ENCODE results near the gene KCNJ12.

KCNJ12 gene

GRCh38 chr17:21368545-21369246 lies 7.5 kb upstream of the KCNJ12 start:
- DNase-seq: no peak

DNA sequence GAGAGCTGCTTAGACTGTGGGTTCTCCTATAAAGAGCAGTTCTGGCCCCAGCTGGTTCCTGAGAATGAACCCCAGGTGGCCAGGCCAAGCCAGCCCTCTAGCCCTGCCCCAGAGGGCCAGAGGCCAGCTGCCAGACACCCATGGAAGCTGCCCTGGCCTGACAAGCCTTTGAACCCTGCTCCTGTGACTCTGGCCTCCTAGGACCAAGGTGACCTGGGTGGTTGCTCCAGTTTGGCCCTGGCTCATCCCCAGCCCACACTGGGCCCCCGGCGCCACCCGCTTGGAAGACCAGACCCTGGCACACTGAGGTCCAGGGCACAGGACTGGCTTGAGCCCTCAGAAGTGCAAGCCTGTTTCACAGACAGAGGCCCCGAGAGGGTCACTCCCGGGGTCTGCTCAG lies 6.8 kb upstream of the KCNJ12 start:
- DNase-seq: no peak

GRCh38 chr17:21370430-21370829 lies 5.7 kb upstream of the KCNJ12 start:
- DNase-seq: no peak

GRCh38 chr17:21371511-21372081 lies 4.6 kb upstream of the KCNJ12 start:
- no peak for DNase-seq

GRCh38 chr17:21372256-21372954 lies 3.8 kb upstream of the KCNJ12 start:
- no peak for DNase-seq

GRCh38 chr17:21373036-21373435 lies 3.1 kb upstream of the KCNJ12 start:
- no peak for DNase-seq

- DNase-seq: no peak
These were observed 2.3 kb upstream of the KCNJ12 start for GRCh38 chr17:21373696-21374440.

DNA sequence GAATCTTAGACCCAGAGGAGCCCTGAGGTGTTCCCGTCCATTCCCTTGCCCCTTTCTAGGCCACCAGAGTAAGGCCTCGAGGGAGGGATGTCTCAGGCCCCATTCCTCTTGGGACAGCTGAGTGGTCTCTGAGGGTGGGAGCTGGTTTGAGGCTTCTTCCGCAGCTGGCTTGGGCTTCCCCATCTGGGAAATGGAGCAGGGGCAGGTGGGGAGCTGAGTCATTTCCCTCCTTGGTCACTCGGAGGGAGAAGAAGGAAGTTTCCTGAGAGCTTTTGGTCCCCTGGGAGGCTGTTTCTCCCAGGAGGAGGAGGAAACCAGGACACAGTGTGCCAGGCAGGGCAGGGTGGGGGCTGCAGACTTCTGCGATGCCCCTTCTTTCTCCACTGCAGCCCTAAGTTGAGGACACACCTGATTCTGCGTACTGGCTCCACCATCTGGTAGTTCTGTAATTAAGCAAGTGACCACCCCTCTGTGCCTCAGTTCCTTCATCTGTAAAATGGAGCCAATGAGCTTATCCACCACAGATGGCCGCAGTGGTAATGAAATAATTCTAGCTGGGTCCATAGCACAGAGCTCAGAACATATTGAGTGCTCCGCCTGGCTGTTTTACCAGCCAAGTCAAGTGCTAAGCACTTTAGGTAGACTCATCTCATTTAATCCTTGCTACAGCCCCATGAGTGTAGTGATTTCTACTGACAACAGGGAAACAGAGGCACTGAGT lies 1.6 kb upstream of the KCNJ12 start:
- DNase-seq: no peak

DNA sequence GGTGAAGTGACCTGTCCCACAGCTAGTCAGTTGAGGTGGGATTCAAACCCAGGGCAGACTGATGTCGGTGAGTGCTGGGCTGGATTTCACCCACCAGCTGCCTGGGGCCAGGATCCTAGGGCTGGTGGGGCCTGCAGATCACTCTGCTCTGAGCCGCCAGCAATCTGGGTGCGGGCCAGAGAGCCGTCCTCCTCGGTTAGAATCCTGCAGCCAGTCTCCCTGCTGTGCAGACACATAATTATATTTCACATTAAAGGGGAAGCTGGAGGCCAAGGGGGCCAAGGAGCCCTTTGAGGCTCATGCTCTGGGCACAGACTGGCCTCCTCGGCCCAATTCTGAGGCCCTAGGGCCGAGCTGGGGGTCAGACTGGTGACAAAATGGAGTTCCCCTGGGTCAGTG lies 996 bp upstream of the KCNJ12 start:
- no peak for DNase-seq

DNA sequence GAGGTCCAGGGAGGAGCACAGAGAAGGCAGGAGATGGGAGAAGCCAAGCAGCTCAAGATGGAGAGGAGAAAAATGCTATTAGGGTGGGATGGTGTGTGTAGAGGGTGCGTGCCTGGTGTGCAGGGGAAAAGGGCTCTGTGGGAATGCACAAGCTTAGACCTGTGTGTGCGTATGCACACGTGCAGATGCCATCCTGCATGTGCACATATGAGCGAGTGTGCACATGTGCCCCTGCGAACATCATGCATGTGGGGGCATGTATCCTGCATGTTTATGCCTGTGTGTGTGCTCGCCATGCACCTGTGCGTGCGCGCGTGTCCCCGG lies 438 bp upstream of the KCNJ12 start:
- no peak for DNase-seq

DNA sequence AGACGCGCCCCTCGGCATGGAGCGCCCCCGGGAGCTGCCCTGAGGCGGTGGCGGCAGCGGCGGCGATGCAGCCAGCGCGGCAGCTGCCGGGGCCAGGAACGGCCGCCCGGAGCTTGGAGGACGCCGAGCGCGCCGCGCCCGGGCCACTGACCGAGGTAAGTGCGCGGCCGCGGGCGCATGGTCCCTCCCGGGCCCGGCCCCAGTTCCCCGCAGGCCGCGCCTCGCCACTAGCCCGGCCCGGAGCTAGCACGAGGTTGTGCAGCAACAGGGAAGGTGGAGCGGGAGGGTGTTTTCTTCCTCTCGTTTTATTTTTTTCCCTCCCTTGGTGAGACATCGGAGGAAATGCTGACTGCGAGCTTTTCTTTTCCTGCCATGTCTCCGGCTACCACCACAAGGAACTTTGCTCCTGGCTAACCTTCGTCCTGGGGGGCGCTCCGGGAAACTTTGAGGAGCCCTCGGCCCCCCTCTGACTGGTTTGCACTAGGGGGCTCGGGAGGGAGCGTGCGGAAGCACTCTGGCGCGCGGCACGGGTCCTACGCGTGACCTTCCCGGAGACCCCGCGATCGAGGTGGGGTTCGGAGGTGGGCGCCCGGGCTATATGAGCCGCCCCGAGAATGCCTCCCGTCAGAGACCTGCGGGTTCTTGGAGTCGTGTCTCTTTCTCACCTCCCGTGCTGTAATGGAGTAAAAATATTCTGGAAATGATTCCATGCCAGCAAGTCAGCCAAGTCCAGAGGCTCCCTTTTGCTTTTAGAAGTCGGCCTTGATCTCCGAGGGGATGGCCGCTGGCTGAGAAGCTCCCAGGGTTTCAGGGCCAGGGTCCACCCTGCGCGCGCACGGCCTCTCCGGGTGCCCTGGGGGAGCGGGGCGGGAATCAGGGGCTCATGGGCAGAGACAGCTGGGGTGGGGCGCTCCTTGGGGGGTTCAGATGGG lies 868 bp downstream of the KCNJ12 start:
- DNase-seq: no peak

DNA sequence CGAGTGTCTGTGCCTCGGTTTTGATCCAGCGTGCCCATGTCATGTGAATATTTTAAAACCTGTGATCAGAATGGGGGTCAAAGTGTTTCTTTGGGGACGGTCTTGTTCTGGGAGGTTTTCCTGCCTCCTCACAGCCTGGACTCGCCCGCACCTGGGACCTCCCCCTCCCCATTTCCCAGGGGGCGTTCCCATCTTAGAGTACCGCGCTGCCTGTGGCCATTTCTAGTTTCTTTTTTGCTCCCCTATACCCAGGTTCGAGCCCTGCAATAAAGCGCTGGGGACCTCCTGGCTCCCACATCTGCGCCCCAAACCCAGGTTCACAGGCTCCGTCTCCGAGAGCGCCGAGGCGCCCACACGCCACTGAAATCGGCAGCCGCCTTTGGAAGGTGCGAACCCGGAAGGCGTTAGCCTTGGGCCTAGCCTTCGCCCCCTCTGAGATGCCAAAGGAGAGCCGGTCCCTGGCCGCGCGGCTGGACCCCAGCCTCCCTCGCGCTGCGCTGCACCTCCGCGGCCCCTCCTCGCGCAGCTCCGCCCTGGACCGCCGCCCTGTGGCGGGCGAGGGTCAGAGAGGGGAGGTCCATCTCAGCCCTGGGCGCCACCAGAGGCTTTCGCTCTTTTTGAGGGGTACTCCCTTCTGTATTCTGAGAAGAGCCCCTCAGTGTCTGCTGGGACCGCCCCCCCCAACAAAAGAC lies 1.7 kb downstream of the KCNJ12 start:
- DNase-seq: no peak

DNA sequence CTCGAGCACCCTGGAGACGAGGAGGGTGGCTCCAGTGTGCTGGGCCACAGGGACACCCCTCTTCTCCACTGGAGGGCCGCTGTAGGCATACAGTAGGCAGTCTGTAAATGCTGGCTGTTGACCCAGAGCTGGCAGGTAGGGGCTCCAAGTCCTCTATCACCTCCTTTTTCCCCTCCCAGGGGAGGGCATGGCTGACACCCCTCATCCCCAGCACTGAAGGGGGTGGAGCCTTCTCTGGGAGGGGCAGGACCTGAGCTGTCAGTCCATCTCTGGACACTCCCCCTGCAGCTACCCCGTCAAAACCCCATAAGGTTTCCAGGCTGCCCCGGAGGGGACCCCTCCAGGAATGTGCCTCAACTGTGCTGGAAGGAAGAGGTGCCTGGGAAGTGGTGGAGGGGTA lies 2.4 kb downstream of the KCNJ12 start:
- DNase-seq: no peak

- DNase-seq: no peak
These were observed 3.0 kb downstream of the KCNJ12 start for GRCh38 chr17:21379080-21379711.

DNA sequence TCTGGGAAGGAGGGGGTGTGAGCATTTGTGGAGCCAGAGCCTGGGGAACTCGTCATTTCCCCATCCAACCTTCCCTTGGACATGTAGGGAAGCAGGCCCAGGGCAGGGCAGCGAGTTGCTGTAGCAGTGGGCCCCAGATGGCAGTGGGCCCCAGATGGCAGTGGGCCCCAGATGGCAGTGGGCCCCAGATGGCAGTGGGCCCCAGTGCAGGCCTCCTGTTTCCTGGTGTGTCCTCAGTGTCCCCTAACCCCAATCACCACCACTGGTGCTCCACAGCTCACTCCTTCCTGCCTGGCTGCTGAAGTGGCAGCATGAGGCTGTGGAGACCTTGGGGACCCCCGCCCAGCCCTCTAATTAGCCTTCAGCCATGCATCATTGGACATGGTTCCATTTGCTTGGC lies 4.5 kb downstream of the KCNJ12 start:
- no peak for DNase-seq

- DNase-seq: no peak
These were observed 5.0 kb downstream of the KCNJ12 start for GRCh38 chr17:21381076-21381706.

DNA sequence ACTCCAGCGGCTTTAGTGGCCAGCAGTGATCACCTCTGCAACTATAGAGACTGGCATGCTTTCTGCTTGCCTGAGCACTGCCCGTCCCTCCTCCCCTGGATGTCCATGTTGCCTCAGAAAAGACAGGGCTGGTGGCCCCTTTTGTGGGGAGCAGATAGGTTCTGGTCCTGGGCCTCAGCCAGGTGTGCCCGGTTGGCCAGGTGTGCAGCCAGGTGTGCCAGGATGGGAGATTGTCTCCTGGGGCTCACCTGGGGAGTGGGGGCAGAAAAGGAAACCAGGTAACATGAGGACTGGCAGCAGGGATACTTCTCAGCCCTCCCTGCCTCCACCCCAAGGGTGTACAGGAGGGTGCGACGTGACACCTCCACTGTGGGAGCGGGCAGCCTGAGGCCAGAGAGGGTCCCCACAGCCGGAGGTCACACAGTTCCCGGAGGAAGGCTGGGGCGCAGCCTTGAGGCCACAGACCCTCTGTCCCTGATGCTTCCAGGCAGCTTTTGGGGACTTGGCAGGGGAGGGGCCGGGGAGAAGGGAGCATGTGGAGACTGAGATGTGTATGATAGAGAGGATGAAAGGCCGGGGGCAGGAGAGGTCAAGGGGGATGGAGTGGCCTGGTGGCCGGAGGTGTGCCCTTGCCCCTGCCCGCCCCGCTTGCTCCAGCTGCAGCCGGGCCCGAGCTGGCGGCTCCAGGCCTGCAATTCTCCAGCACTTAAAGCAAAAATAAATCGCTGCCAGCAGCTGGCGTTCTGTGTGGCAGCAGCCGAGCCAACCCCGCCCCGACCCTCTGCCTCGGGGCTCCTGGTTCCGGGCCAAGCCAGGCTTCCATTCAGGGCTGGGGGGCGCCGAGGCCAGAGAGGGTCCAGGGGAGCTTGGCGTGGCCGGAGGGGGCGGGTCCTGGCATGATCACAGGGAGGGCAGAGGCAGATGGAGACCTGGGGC lies 6.7 kb downstream of the KCNJ12 start:
- DNase-seq: no peak

GRCh38 chr17:21385281-21385845 lies 9.2 kb downstream of the KCNJ12 start:
- DNase-seq: no peak

GRCh38 chr17:21387616-21388015 lies 11.5 kb downstream of the KCNJ12 start:
- DNase-seq: no peak
